NCI-H1436 (cell line): Measurements from ENCODE around the gene ITPR1.
"Not testable (repeated sequence)": the region's sequence is repeated elsewhere in the genome, so short reads cannot be mapped to it uniquely, and the experiment has no call there.

Source experiments
- DNase-seq: peaks from one replicate; lab custom pipeline; 2025; lab: John Stamatoyannopoulos, UW

Gene ITPR1

GRCh38 chr3:4758957-4759656 is 266.0 kb downstream of the ITPR1 start:
- no peak for DNase-seq

- no peak for DNase-seq
These were observed 266.7 kb downstream of the ITPR1 start for GRCh38 chr3:4759689-4760312.

GRCh38 chr3:4761759-4762158 is 268.6 kb downstream of the ITPR1 start:
- DNase-seq: no peak

- not testable (repeated sequence) for DNase-seq
These were observed 269.5 kb downstream of the ITPR1 start for GRCh38 chr3:4762481-4763230.

GRCh38 chr3:4763604-4764247 is 270.6 kb downstream of the ITPR1 start:
- DNase-seq: no peak

- no peak for DNase-seq
These were observed 272.1 kb downstream of the ITPR1 start for GRCh38 chr3:4765212-4765611.

GRCh38 chr3:4766263-4766662 is 273.1 kb downstream of the ITPR1 start:
- DNase-seq: no peak

GRCh38 chr3:4766716-4767499 is 273.8 kb downstream of the ITPR1 start:
- no peak for DNase-seq

GRCh38 chr3:4768021-4768420 is 274.9 kb downstream of the ITPR1 start:
- DNase-seq: no peak

GRCh38 chr3:4768521-4768920 is 275.4 kb downstream of the ITPR1 start:
- DNase-seq: no peak

- DNase-seq: no peak
These were observed 277.4 kb downstream of the ITPR1 start for GRCh38 chr3:4770561-4770960.

- DNase-seq: no peak
These were observed 278.1 kb downstream of the ITPR1 start for GRCh38 chr3:4771243-4771642.

GRCh38 chr3:4772171-4772804 is 279.1 kb downstream of the ITPR1 start:
- DNase-seq: no peak

GRCh38 chr3:4772858-4773257 is 279.7 kb downstream of the ITPR1 start:
- DNase-seq: no peak

GRCh38 chr3:4773583-4773982 is 280.4 kb downstream of the ITPR1 start:
- no peak for DNase-seq

- DNase-seq: no peak
These were observed 281.4 kb downstream of the ITPR1 start for GRCh38 chr3:4774531-4774930.

GRCh38 chr3:4776399-4776979 is 283.3 kb downstream of the ITPR1 start:
- DNase-seq: no peak

- no peak for DNase-seq
These were observed 283.9 kb downstream of the ITPR1 start for GRCh38 chr3:4776980-4777581.

GRCh38 chr3:4778119-4778518 is 285.0 kb downstream of the ITPR1 start:
- DNase-seq: no peak

- no peak for DNase-seq
These were observed 285.6 kb downstream of the ITPR1 start for GRCh38 chr3:4778740-4779139.

- no peak for DNase-seq
These were observed 287.4 kb downstream of the ITPR1 start for GRCh38 chr3:4780545-4780957.
